HEK293 (cell line): ENCODE data around the gene PBLD.

Experiments used
- CTCF ChIA-PET: fragments of 350-600 bp; formaldehyde crosslinking; extraction: SDS; loops from one replicate; lab custom pipeline; 2021; ENCODE audit warnings: antibody characterized with exemption; lab: Yijun Ruan, JAX
- POLR2A ChIA-PET: fragments of 300-600 bp; formaldehyde crosslinking; extraction: SDS; loops from one replicate; lab custom pipeline; 2020; ENCODE audit warnings: antibody characterized with exemption, inconsistent platforms; lab: Yijun Ruan, JAX
- H3K27ac ChIP-seq: fragments of 200-500 bp; sonication (Bioruptor generic); 2 replicates; pipeline ENCODE4 v1.5.1; 2014; ENCODE audit warnings: low read depth, low read length, control low read depth, inconsistent platforms; ENCODE audit errors: extremely low read depth
- H3K36me3 ChIP-seq, 2 experiments: fragments of 200-500 bp in 1 of 2; sonication (Bioruptor generic) in 1 of 2; 1 replicate in 1 of 2; 2 replicates in 1 of 2; pipeline ENCODE4 v1.5.1; 2014 to 2017; ENCODE audit warnings: inconsistent platforms in 2 of 2, low read length in 2 of 2; ENCODE audit not compliant: control insufficient read depth in 2 of 2, insufficient read depth in 1 of 2
- H3K4me1 ChIP-seq: fragments of 200-500 bp; sonication (Bioruptor generic); 2 replicates; pipeline ENCODE4 v1.5.1; 2014; ENCODE audit warnings: mild to moderate bottlenecking, low read length, inconsistent platforms; ENCODE audit not compliant: control insufficient read depth, insufficient read depth
- H3K4me3 ChIP-seq: 2 replicates; pipeline ENCODE4 v1.5.1; 2011; ENCODE audit warnings: low read depth, mild to moderate bottlenecking, control low read depth, low read length, moderate library complexity
- H3K9me3 ChIP-seq: fragments of 200-500 bp; sonication (Bioruptor generic); 2 replicates; pipeline ENCODE4 v1.5.1; 2014; ENCODE audit warnings: low read depth, low read length, inconsistent platforms; ENCODE audit not compliant: control insufficient read depth, insufficient read depth
- EGR2 ChIP-seq: fragments of 450-650 bp; formaldehyde crosslinking; IDR thresholded peaks from 2 replicates; pipeline ENCODE4 v1.5.1; 2016; ENCODE audit warnings: low read depth, missing biosample characterization, missing genetic modification characterization
- FEZF1 ChIP-seq: fragments of 450-650 bp; formaldehyde crosslinking; IDR thresholded peaks from 2 replicates; pipeline ENCODE4 v1.5.1; 2016; ENCODE audit warnings: missing biosample characterization, missing genetic modification characterization
- KLF1 ChIP-seq: fragments of 450-650 bp; formaldehyde crosslinking; IDR thresholded peaks from 2 replicates; pipeline ENCODE4 v1.5.1; 2016; ENCODE audit warnings: missing biosample characterization, missing genetic modification characterization
- KLF17 ChIP-seq: fragments of 450-650 bp; formaldehyde crosslinking; IDR thresholded peaks from 2 replicates; pipeline ENCODE4 v1.5.1; 2016; ENCODE audit warnings: missing biosample characterization, missing genetic modification characterization
- MEIS1 ChIP-seq: sonication (generic); formaldehyde crosslinking; IDR thresholded peaks from 2 replicates; pipeline ENCODE4 v1.8.1; 2022; ENCODE audit warnings: missing genetic modification reagents, mild to moderate bottlenecking, borderline replicate concordance
- REPIN1 ChIP-seq: fragments of 450-650 bp; formaldehyde crosslinking; IDR thresholded peaks from 2 replicates; pipeline ENCODE4 v1.5.1; 2017; ENCODE audit warnings: missing biosample characterization, missing genetic modification characterization, low read depth
- SP3 ChIP-seq: fragments of 450-650 bp; formaldehyde crosslinking; IDR thresholded peaks from 2 replicates; pipeline ENCODE4 v1.5.1; 2016; ENCODE audit warnings: missing biosample characterization, missing genetic modification characterization
- SP7 ChIP-seq: fragments of 450-650 bp; formaldehyde crosslinking; IDR thresholded peaks from 2 replicates; pipeline ENCODE4 v1.5.1; 2016; ENCODE audit warnings: missing biosample characterization, missing genetic modification characterization
- ZEB2 ChIP-seq: fragments of 450-650 bp; formaldehyde crosslinking; IDR thresholded peaks from 2 replicates; pipeline ENCODE4 v1.5.1; 2016; ENCODE audit warnings: missing biosample characterization, missing genetic modification characterization
- ZNF132 ChIP-seq: fragments of 450-650 bp; formaldehyde crosslinking; IDR thresholded peaks from 2 replicates; pipeline ENCODE4 v1.5.1; 2017; ENCODE audit warnings: missing biosample characterization, missing genetic modification characterization, borderline replicate concordance
- ZNF138 ChIP-seq: fragments of 450-650 bp; formaldehyde crosslinking; IDR thresholded peaks from 2 replicates; pipeline ENCODE4 v1.5.1; 2016; ENCODE audit warnings: missing biosample characterization, missing genetic modification characterization, borderline replicate concordance
- ZNF155 ChIP-seq: fragments of 450-650 bp; formaldehyde crosslinking; IDR thresholded peaks from 2 replicates; pipeline ENCODE4 v1.5.1; 2016; ENCODE audit warnings: missing biosample characterization, missing genetic modification characterization
- ZNF174 ChIP-seq: fragments of 450-650 bp; formaldehyde crosslinking; IDR thresholded peaks from 2 replicates; pipeline ENCODE4 v1.5.0; 2017; ENCODE audit warnings: missing biosample characterization, mild to moderate bottlenecking, missing genetic modification characterization
- ZNF202 ChIP-seq: fragments of 450-650 bp; formaldehyde crosslinking; IDR thresholded peaks from 2 replicates; pipeline ENCODE4 v1.5.1; 2016; ENCODE audit warnings: missing biosample characterization, missing genetic modification characterization, borderline replicate concordance
- ZNF239 ChIP-seq: fragments of 450-650 bp; formaldehyde crosslinking; IDR thresholded peaks from 2 replicates; pipeline ENCODE4 v1.5.1; 2016; ENCODE audit warnings: missing biosample characterization, missing genetic modification characterization
- ZNF302 ChIP-seq: fragments of 450-650 bp; formaldehyde crosslinking; IDR thresholded peaks from 2 replicates; pipeline ENCODE4 v1.5.1; 2016; ENCODE audit warnings: missing biosample characterization, missing genetic modification characterization, low read depth
- ZNF335 ChIP-seq: fragments of 450-650 bp; formaldehyde crosslinking; conservative IDR thresholded peaks from 2 replicates; pipeline ENCODE4 v1.5.1; 2016; ENCODE audit warnings: missing biosample characterization, missing genetic modification characterization
- ZNF350 ChIP-seq: fragments of 450-650 bp; formaldehyde crosslinking; IDR thresholded peaks from 2 replicates; pipeline ENCODE4 v1.5.0; 2017; ENCODE audit warnings: missing biosample characterization, mild to moderate bottlenecking, missing genetic modification characterization
- ZNF366 ChIP-seq: fragments of 450-650 bp; formaldehyde crosslinking; conservative IDR thresholded peaks from 2 replicates; pipeline ENCODE4 v1.5.1; 2016; ENCODE audit warnings: missing biosample characterization, missing genetic modification characterization
- ZNF394 ChIP-seq: fragments of 450-650 bp; formaldehyde crosslinking; IDR thresholded peaks from 2 replicates; pipeline ENCODE4 v1.5.1; 2016; ENCODE audit warnings: missing biosample characterization, missing genetic modification characterization, mild to moderate bottlenecking, moderate library complexity, borderline replicate concordance
- ZNF473 ChIP-seq: fragments of 450-650 bp; formaldehyde crosslinking; IDR thresholded peaks from 2 replicates; pipeline ENCODE4 v1.5.1; 2017; ENCODE audit warnings: missing biosample characterization, missing genetic modification characterization
- ZNF529 ChIP-seq: fragments of 450-650 bp; formaldehyde crosslinking; IDR thresholded peaks from 2 replicates; pipeline ENCODE4 v1.5.1; 2017; ENCODE audit warnings: missing genetic modification characterization, missing biosample characterization; ENCODE audit not compliant: insufficient replicate concordance
- ZNF560 ChIP-seq: fragments of 450-650 bp; formaldehyde crosslinking; IDR thresholded peaks from 2 replicates; pipeline ENCODE4 v1.5.1; 2017; ENCODE audit warnings: missing biosample characterization, missing genetic modification characterization, borderline replicate concordance
- ZNF580 ChIP-seq: fragments of 450-650 bp; formaldehyde crosslinking; IDR thresholded peaks from 2 replicates; pipeline ENCODE4 v1.5.1; 2016; ENCODE audit warnings: missing biosample characterization, missing genetic modification characterization
- ZNF585B ChIP-seq: fragments of 450-650 bp; formaldehyde crosslinking; IDR thresholded peaks from 2 replicates; pipeline ENCODE4 v1.5.1; 2016; ENCODE audit warnings: missing biosample characterization, missing genetic modification characterization
- ZNF639 ChIP-seq: fragments of 450-650 bp; formaldehyde crosslinking; IDR thresholded peaks from 2 replicates; pipeline ENCODE4 v1.5.1; 2016; ENCODE audit warnings: missing biosample characterization, missing genetic modification characterization
- ZNF664 ChIP-seq: fragments of 450-650 bp; formaldehyde crosslinking; IDR thresholded peaks from 2 replicates; pipeline ENCODE4 v1.5.1; 2016; ENCODE audit warnings: missing biosample characterization, missing genetic modification characterization
- ZNF670 ChIP-seq: fragments of 450-650 bp; formaldehyde crosslinking; IDR thresholded peaks from 2 replicates; pipeline ENCODE4 v1.5.1; 2016; ENCODE audit warnings: missing biosample characterization, missing genetic modification characterization, low read depth
- ZSCAN23 ChIP-seq: fragments of 450-650 bp; formaldehyde crosslinking; IDR thresholded peaks from 2 replicates; pipeline ENCODE4 v1.5.1; 2016; ENCODE audit warnings: missing biosample characterization, missing genetic modification characterization
- ZSCAN5A ChIP-seq: fragments of 450-650 bp; formaldehyde crosslinking; IDR thresholded peaks from 2 replicates; pipeline ENCODE4 v1.5.1; 2016; ENCODE audit warnings: missing biosample characterization, missing genetic modification characterization

Gene PBLD

GRCh38 chr10:68239596-68240150, 93.1 kb downstream of the PBLD start:
- no peak overlapping the region for H3K4me3 ChIP-seq
- H3K36me3 ChIP-seq: no peaks in the 10 kb centered on the region
- POLR2A ChIA-PET: no interaction called here
- no peaks in the 10 kb centered on the region for H3K4me1 ChIP-seq
- no peak overlapping the region for H3K27ac ChIP-seq
- CTCF ChIA-PET: interaction anchor here (1.3 kb wide), 1 partner anchor 7 kb away, joined by 3 read pairs; the partner anchor contains the start of gene ATOH7
- no peaks in the 10 kb centered on the region for H3K9me3 ChIP-seq
- no peak for TF ChIP-seq ZNF560 (tag by site-specific recombination)
- TF ChIP-seq ZNF335 (tag by site-specific recombination): peak; percentile 74
- no peak for TF ChIP-seq ZNF366
- 0 out of 2 replicates have a peak, but pooled peaks have one; percentile 26 for TF ChIP-seq FEZF1 (tag by site-specific recombination)
- no peak for TF ChIP-seq ZNF585B (tag by site-specific recombination)
- TF ChIP-seq ZNF174 (tag by site-specific recombination): no peak

GRCh38 chr10:68239069-68239468, 93.7 kb downstream of the PBLD start:
- TF ChIP-seq ZNF394 (tag by site-specific recombination) (no peak), ZNF202 (tag by site-specific recombination) (no peak), ZNF580 (no peak), ZNF664 (tag by site-specific recombination) (no peak), KLF1 (tag by site-specific recombination) (no peak), ZNF132 (tag by site-specific recombination) (no peak), ZNF670 (no peak), ZNF155 (tag by site-specific recombination) (no peak), ZEB2 (tag by site-specific recombination) (no peak), ZNF302 (no peak), ZSCAN5A (no peak), ZSCAN23 (tag by site-specific recombination) (no peak), ZNF639 (no peak), SP3 (tag by site-specific recombination) (no peak), ZNF473 (tag by site-specific recombination) (no peak)
- H3K4me3 ChIP-seq: no peak overlapping the region
- POLR2A ChIA-PET: no interaction called here
- no peaks in the 10 kb centered on the region for H3K36me3 ChIP-seq
- no peak overlapping the region for H3K27ac ChIP-seq
- CTCF ChIA-PET: interaction anchor here (0.7 kb wide), 1 partner anchor 26 kb away, joined by 3 read pairs; no protein-coding TSS in a partner anchor
- no peaks in the 10 kb centered on the region for H3K4me1 ChIP-seq
- H3K9me3 ChIP-seq: no peaks in the 10 kb centered on the region

GRCh38 chr10:68238371-68238770, 94.4 kb downstream of the PBLD start:
- Histone ChIP-seq H3K9me3 (no peaks in the 10 kb centered on the region), H3K36me3 (no peaks in the 10 kb centered on the region), H3K27ac (no peak overlapping the region), H3K4me1 (no peaks in the 10 kb centered on the region), H3K4me3 (no peak overlapping the region)
- POLR2A ChIA-PET: no interaction called here
- CTCF ChIA-PET: interaction anchor here (0.7 kb wide), 1 partner anchor 25 kb away, joined by 3 read pairs; no protein-coding TSS in a partner anchor
- no peak for TF ChIP-seq ZNF239
- no peak for TF ChIP-seq EGR2 (tag by site-specific recombination)
- no peak for TF ChIP-seq ZNF350 (tag by site-specific recombination)
- no peak for TF ChIP-seq ZNF138 (tag by site-specific recombination)
- TF ChIP-seq REPIN1 (tag by site-specific recombination): no peak
- no peak for TF ChIP-seq KLF17 (tag by site-specific recombination)
- TF ChIP-seq MEIS1 (CRISPR knock-in tag): no peak
- no peak for TF ChIP-seq SP7 (tag by site-specific recombination)
- TF ChIP-seq ZNF529 (tag by site-specific recombination): no peak
